K562 (cell line): ENCODE results near the gene SMARCB1. TPM values are rescaled to one million over a fixed set of nuclear protein-coding genes. Genes with fewer than 3 reads are reported as not detected.

Experiments
- CC2D1A ChIP-seq: fragments of 450-650 bp; IDR thresholded peaks from 2 replicates; pipeline ENCODE4 v1.6.1; 2017; ENCODE audit warnings: mild to moderate bottlenecking
- CCNT2 ChIP-seq: IDR thresholded peaks from 2 replicates; pipeline ENCODE4 v1.6.1; 2011; ENCODE audit warnings: borderline replicate concordance, low read depth, mild to moderate bottlenecking, moderate library complexity, mixed read lengths, low read length; ENCODE audit not compliant: insufficient read length; ENCODE audit errors: extremely low read depth
- CLOCK ChIP-seq: fragments of 250-450 bp; sonication (Bioruptor Pico); IDR thresholded peaks from 2 replicates; pipeline ENCODE4 v1.4.0; 2020; ENCODE audit warnings: mild to moderate bottlenecking, moderate library complexity, borderline replicate concordance
- HDAC1 ChIP-seq, 2 experiments: fragments of 450-650 bp; IDR thresholded peaks; 2 replicates each; pipeline ENCODE4 v1.6.1; 2016 to 2017; ENCODE audit warnings: inconsistent platforms in 1 of 2, mild to moderate bottlenecking in 1 of 2, moderate library complexity in 1 of 2
- HSF4 ChIP-seq: fragments of 250-450 bp; sonication (Bioruptor Pico); IDR thresholded peaks from 2 replicates; pipeline ENCODE4 v2.1.2; 2022; ENCODE audit warnings: mild to moderate bottlenecking, moderate library complexity, borderline replicate concordance
- L3MBTL2 ChIP-seq: fragments of 450-650 bp; IDR thresholded peaks from 2 replicates; pipeline ENCODE4 v1.6.1; 2016; ENCODE audit warnings: mild to moderate bottlenecking, moderate library complexity
- MCM2 ChIP-seq: fragments of 450-650 bp; IDR thresholded peaks from 2 replicates; pipeline ENCODE4 v1.6.1; 2017; ENCODE audit warnings: low read depth, mild to moderate bottlenecking
- MNT ChIP-seq, 2 experiments: fragments of 450-650 bp; conservative IDR thresholded peaks; 2 replicates each; pipeline ENCODE4 v1.6.1; 2017; ENCODE audit warnings: mild to moderate bottlenecking in 2 of 2, moderate library complexity in 2 of 2
- NFIC ChIP-seq: fragments of 450-650 bp; IDR thresholded peaks from 2 replicates; pipeline ENCODE4 v1.6.1; 2017; ENCODE audit warnings: mild to moderate bottlenecking, inconsistent platforms
- PHF21A ChIP-seq: fragments of 450-650 bp; IDR thresholded peaks from 2 replicates; pipeline ENCODE4 v1.6.1; 2017; ENCODE audit warnings: low read depth, borderline replicate concordance
- POLR3A ChIP-seq: IDR thresholded peaks from 2 replicates; pipeline ENCODE4 v1.6.1; 2011; ENCODE audit warnings: borderline replicate concordance, mild to moderate bottlenecking, moderate library complexity; ENCODE audit not compliant: insufficient read length, insufficient read depth; ENCODE audit errors: extremely low read depth
- PRDM10 ChIP-seq: fragments of 450-650 bp; IDR thresholded peaks from 2 replicates; pipeline ENCODE4 v1.6.1; 2018; ENCODE audit not compliant: partially characterized antibody
- RAD51 ChIP-seq: fragments of 450-650 bp; IDR thresholded peaks from 2 replicates; pipeline ENCODE4 v1.7.1; 2016; ENCODE audit warnings: low read depth, mild to moderate bottlenecking, borderline replicate concordance
- RBM39 ChIP-seq: fragments of 200-400 bp; formaldehyde crosslinking; optimal IDR thresholded peaks from 2 replicates; pipeline ENCODE3; 2018; ENCODE audit warnings: low read depth, low read length
- RFX1 ChIP-seq: fragments of 450-650 bp; IDR thresholded peaks from 2 replicates; pipeline ENCODE4 v1.6.1; 2016; ENCODE audit warnings: mild to moderate bottlenecking, moderate library complexity
- SRSF1 ChIP-seq: fragments of 200-400 bp; formaldehyde crosslinking; IDR thresholded peaks from 2 replicates; pipeline ENCODE4 v1.6.1; 2017; ENCODE audit warnings: mild to moderate bottlenecking, low read depth, low read length, moderate library complexity
- TAF9B ChIP-seq: fragments of 450-650 bp; IDR thresholded peaks from 2 replicates; pipeline ENCODE4 v1.6.1; 2018; ENCODE audit warnings: mild to moderate bottlenecking; ENCODE audit not compliant: partially characterized antibody
- TCF3 ChIP-seq: sonication (generic); formaldehyde crosslinking; IDR thresholded peaks from 2 replicates; pipeline ENCODE4 v1.4.0; 2020; ENCODE audit warnings: mild to moderate bottlenecking, missing genetic modification reagents
- XRCC5 ChIP-seq: fragments of 200-400 bp; formaldehyde crosslinking; IDR thresholded peaks from 2 replicates; pipeline ENCODE4 v1.6.1; 2017; ENCODE audit warnings: low read depth, mild to moderate bottlenecking, low read length
- ZFP1 ChIP-seq: fragments of 450-650 bp; formaldehyde crosslinking; IDR thresholded peaks from 2 replicates; pipeline ENCODE4 v1.4.0; 2020; ENCODE audit warnings: mild to moderate bottlenecking, mixed read lengths
- ZNF699 ChIP-seq: fragments of 250-450 bp; sonication (Bioruptor Pico); IDR thresholded peaks from 2 replicates; pipeline ENCODE4 v1.8.0; 2021; ENCODE audit warnings: mild to moderate bottlenecking, moderate library complexity; ENCODE audit not compliant: insufficient replicate concordance
- polyA plus RNA-seq, 8 experiments: library from polyadenylated mRNA; depleted of rRNA in 4 of 8; stranded (reverse) in 5 of 8; unstranded in 3 of 8; fragments of >200 nt; fragmentation: Nextera tagmentation in 2 of 8; fragmentation: Illumina TruSeq in 1 of 8; extraction: Ambion mirVana in 2 of 8; extraction: Trizol in 1 of 8; gene quantifications; 2 replicates each; pipeline versions ENCODE4 v1.2.1 to v1.2.3, GENCODE V29; 2011 to 2014; ENCODE audit warnings: inconsistent platforms in 1 of 8, missing spikeins in 1 of 8
- total RNA-seq, 7 experiments: library from RNA; depleted of rRNA in 6 of 7; stranded (reverse); fragments of >200 nt in 6 of 7; fragmentation: Illumina TruSeq in 2 of 7; extraction: Trizol in 2 of 7; gene quantifications; 2 replicates each; pipeline versions ENCODE4 v1.2.1 to v1.2.3, GENCODE V29; 2011 to 2021; ENCODE audit warnings: low replicate concordance in 1 of 7

The SMARCB1 gene
- total and polyA plus RNA-seq, 9 of the 15 experiments (the other 6 are each of a cell fraction or from before 2014, with no cell fraction given): 1.2 to 113 (median 65.4) TPM

- TF ChIP-seq ZNF699 (CRISPR knock-in tag) (no peak), HSF4 (CRISPR knock-in tag) (no peak), RBM39 (no peak), PHF21A (no peak), SRSF1 (no peak), PRDM10 (no peak), TAF9B (no peak), POLR3A (no peak), RFX1 (no peak), NFIC (peak; percentile 67), ZFP1 (no peak), HDAC1 (IDR thresholded peaks at IDR 0.05) (peak in 1 of 2 experiments; percentile 9; a peak in 1 of 4 replicates), RAD51 (no peak), CC2D1A (no peak), XRCC5 (no peak), MCM2 (no peak), CCNT2 (peak; percentile 53), CLOCK (CRISPR knock-in tag) (no peak), TCF3 (CRISPR knock-in tag) (peak; percentile 17; the same call in 1 of the 2 replicates), MNT (conservative IDR thresholded peaks at IDR 0.05) (peak in 1 of 2 experiments; percentile 22; a peak in 1 of 4 replicates), L3MBTL2 (peak; percentile 78; the same call in 1 of the 2 replicates)
Measured at GRCh38 chr22:23750714-23751440, 35.9 kb upstream of the SMARCB1 start, which contains the start of gene ZNF70 (continued).
